HepG2 (cell line): ENCODE data around the gene CKLF. TPM values are rescaled to one million over a fixed set of nuclear protein-coding genes. Genes with fewer than 3 reads are reported as not detected.

Experiments
- E2F5 ChIP-seq: sonication (generic); formaldehyde crosslinking; conservative IDR thresholded peaks from 2 replicates; pipeline ENCODE4 v1.4.0; 2020; ENCODE audit warnings: missing genetic modification reagents
- ETS1 ChIP-seq: sonication (generic); formaldehyde crosslinking; IDR thresholded peaks from 2 replicates; pipeline ENCODE4 v1.4.0; 2020; ENCODE audit warnings: missing genetic modification reagents
- FOXK1 ChIP-seq: sonication (generic); formaldehyde crosslinking; IDR thresholded peaks from 2 replicates; pipeline ENCODE4 v1.4.0; 2020; ENCODE audit warnings: low read depth, missing genetic modification reagents, borderline replicate concordance
- FOXO4 ChIP-seq: sonication (generic); formaldehyde crosslinking; conservative IDR thresholded peaks from 2 replicates; pipeline ENCODE4 v1.8.1; 2023; ENCODE audit warnings: missing genetic modification reagents
- GATA4 ChIP-seq: sonication (generic); IDR thresholded peaks from 2 replicates; pipeline ENCODE4 v1.6.1; 2016; ENCODE audit warnings: antibody characterized with exemption, low read depth, borderline replicate concordance
- HOXA7 ChIP-seq: sonication (generic); formaldehyde crosslinking; IDR thresholded peaks from 2 replicates; pipeline ENCODE4 v1.8.1; 2022; ENCODE audit warnings: mild to moderate bottlenecking, missing genetic modification reagents, moderate library complexity
- NR1H2 ChIP-seq: sonication (generic); formaldehyde crosslinking; IDR thresholded peaks from 2 replicates; pipeline ENCODE4 v1.8.1; 2022; ENCODE audit warnings: low read depth, missing genetic modification reagents, borderline replicate concordance
- SIX4 ChIP-seq: sonication (generic); formaldehyde crosslinking; IDR thresholded peaks from 2 replicates; pipeline ENCODE4 v1.4.0; 2020; ENCODE audit warnings: missing genetic modification reagents
- SKI ChIP-seq: fragments of 450-650 bp; IDR thresholded peaks from one replicate; pipeline ENCODE4 v1.6.1; 2018; ENCODE audit warnings: mild to moderate bottlenecking; ENCODE audit not compliant: partially characterized antibody
- SRY ChIP-seq: sonication (generic); formaldehyde crosslinking; IDR thresholded peaks from 2 replicates; pipeline ENCODE4 v1.8.0; 2022; ENCODE audit warnings: mild to moderate bottlenecking, missing genetic modification reagents
- SUZ12 ChIP-seq: fragments of 150-350 bp; IDR thresholded peaks from 2 replicates; pipeline ENCODE4 v1.6.1; 2014; ENCODE audit warnings: low read depth, low read length
- ZBTB10 ChIP-seq: sonication (generic); formaldehyde crosslinking; IDR thresholded peaks from 2 replicates; pipeline ENCODE4 v1.4.0; 2020; ENCODE audit warnings: missing genetic modification reagents, borderline replicate concordance
- ZFAT ChIP-seq: sonication (generic); formaldehyde crosslinking; conservative IDR thresholded peaks from 2 replicates; pipeline ENCODE4 v1.8.1; 2023; ENCODE audit warnings: missing genetic modification reagents, inconsistent platforms
- ZFP91 ChIP-seq: sonication (generic); formaldehyde crosslinking; IDR thresholded peaks from 2 replicates; pipeline ENCODE4 v1.9.0; 2022; ENCODE audit warnings: missing genetic modification reagents, mild to moderate bottlenecking, borderline replicate concordance
- ZNF180 ChIP-seq: sonication (generic); formaldehyde crosslinking; IDR thresholded peaks from 2 replicates; pipeline ENCODE4 v1.4.0; 2020; ENCODE audit warnings: low read depth, missing genetic modification reagents, borderline replicate concordance
- ZNF331 ChIP-seq: sonication (generic); formaldehyde crosslinking; IDR thresholded peaks from 2 replicates; pipeline ENCODE4 v1.4.0; 2020; ENCODE audit warnings: missing genetic modification reagents
- ZNF513 ChIP-seq: sonication (generic); formaldehyde crosslinking; conservative IDR thresholded peaks from 2 replicates; pipeline ENCODE4 v1.5.0; 2020; ENCODE audit warnings: missing genetic modification reagents
- polyA plus RNA-seq, 8 experiments: library from polyadenylated mRNA; depleted of rRNA in 3 of 8; stranded (reverse) in 7 of 8; unstranded in 1 of 8; fragments of >200 nt; fragmentation: Illumina TruSeq in 4 of 8; extraction: Trizol in 4 of 8; gene quantifications; 2 replicates each; pipeline versions ENCODE4 v1.2.1 to v1.2.3, GENCODE V29; 2011 to 2016; ENCODE audit warnings: low read depth in 4 of 8, missing spikeins in 1 of 8, mixed read lengths in 1 of 8; ENCODE audit not compliant: insufficient read depth in 1 of 8
- total RNA-seq, 5 experiments: library from RNA; depleted of rRNA; stranded (reverse); fragments of >200 nt; fragmentation: Illumina TruSeq; extraction: Trizol; gene quantifications; 2 replicates each; pipeline ENCODE4 v1.2.3, GENCODE V29; 2016; ENCODE audit warnings: low read depth in 1 of 5

CKLF gene
- total and polyA plus RNA-seq, 2 of the 13 experiments (the other 11 are each of a cell fraction or from before 2014, with no cell fraction given) = 120 to 167 TPM

GRCh38 chr16:66516808-66517585 lies 35.4 kb upstream of the CKLF start (continued):
- TF ChIP-seq ZFAT (CRISPR knock-in tag) (no peak), ZNF180 (CRISPR knock-in tag) (no peak), HOXA7 (no peak), ZFP91 (CRISPR knock-in tag) (peak; percentile 67), FOXK1 (CRISPR knock-in tag) (peak; percentile 85; the same call in 1 of the 2 replicates), FOXO4 (no peak), SKI (peak; percentile 25), SUZ12 (no peak), ZNF331 (CRISPR knock-in tag) (peak; percentile 87), ETS1 (CRISPR knock-in tag) (no peak), ZNF513 (CRISPR knock-in tag) (no peak), E2F5 (no peak), SIX4 (CRISPR knock-in tag) (peak; percentile 70; the same call in 1 of the 2 replicates), SRY (0 out of 2 replicates have a peak, but pooled peaks have one; percentile 8), ZBTB10 (CRISPR knock-in tag) (no peak), GATA4 (peak; percentile 53; the same call in 1 of the 2 replicates), NR1H2 (no peak)
